ENCODE measurements around the gene CCRL2. TPM values are rescaled to one million over a fixed set of nuclear protein-coding genes. Genes with fewer than 3 reads are reported as not detected.

Gene CCRL2
- polyA plus RNA-seq, 1 donor from 2014 or later: not detected

DNA sequence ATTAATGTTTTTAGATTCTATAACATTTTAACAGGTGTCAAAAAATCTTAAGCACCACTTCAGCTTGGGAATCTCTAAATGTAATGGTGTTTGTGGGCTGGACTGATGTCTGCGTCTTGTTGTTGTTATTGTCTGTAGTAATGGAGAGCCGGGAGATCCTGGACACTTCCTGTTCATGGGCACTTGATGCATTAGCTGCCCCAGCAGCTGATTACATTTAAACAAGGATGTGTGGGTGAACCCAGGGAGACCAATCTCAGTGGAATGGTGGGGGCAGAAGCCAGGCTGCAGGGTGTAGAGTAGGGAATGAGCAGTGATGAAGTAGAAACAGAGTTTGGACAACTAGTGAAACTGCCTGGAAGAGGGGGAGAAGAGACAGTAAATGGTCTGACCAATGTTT, 8.0 kb upstream of the CCRL2 start:
- H2AFZ ChIP-seq (ENCODE audit: low read depth, low read length): no peak overlapping the region
- H3K9ac ChIP-seq (ENCODE audit: low read length): no peak overlapping the region
- no peaks in the 10 kb centered on the region for H3K9me2 ChIP-seq (ENCODE audit: insufficient read depth, low read length)
- H4K20me1 ChIP-seq (ENCODE audit: insufficient read depth): no peaks in the 10 kb centered on the region
- no peaks in the 10 kb centered on the region for H3K36me3 ChIP-seq (ENCODE audit: insufficient read depth, low read length)
- no peaks in the 10 kb centered on the region for H3K79me2 ChIP-seq (replicated peaks; ENCODE audit: insufficient read depth, low read length)
- no peaks in the 10 kb centered on the region for H3K27me3 ChIP-seq (ENCODE audit: insufficient read depth, low read depth, low read length)
- TF ChIP-seq, protein P1, sequence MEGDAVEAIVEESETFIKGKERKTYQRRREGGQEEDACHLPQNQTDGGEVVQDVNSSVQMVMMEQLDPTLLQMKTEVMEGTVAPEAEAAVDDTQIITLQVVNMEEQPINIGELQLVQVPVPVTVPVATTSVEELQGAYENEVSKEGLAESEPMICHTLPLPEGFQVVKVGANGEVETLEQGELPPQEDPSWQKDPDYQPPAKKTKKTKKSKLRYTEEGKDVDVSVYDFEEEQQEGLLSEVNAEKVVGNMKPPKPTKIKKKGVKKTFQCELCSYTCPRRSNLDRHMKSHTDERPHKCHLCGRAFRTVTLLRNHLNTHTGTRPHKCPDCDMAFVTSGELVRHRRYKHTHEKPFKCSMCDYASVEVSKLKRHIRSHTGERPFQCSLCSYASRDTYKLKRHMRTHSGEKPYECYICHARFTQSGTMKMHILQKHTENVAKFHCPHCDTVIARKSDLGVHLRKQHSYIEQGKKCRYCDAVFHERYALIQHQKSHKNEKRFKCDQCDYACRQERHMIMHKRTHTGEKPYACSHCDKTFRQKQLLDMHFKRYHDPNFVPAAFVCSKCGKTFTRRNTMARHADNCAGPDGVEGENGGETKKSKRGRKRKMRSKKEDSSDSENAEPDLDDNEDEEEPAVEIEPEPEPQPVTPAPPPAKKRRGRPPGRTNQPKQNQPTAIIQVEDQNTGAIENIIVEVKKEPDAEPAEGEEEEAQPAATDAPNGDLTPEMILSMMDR (IDR thresholded peaks at IDR 0.05; ENCODE audit: poor library complexity, severe bottlenecking): no peak
- TF ChIP-seq MXI1 (conservative IDR thresholded peaks at IDR 0.05; ENCODE audit: poor library complexity, severe bottlenecking) (no peak), EZH2 (IDR thresholded peaks at IDR 0.05; ENCODE audit: borderline replicate concordance, insufficient read depth, low read length, poor library complexity, severe bottlenecking) (no peak), POLR2AphosphoS5 (IDR thresholded peaks at IDR 0.05) (no peak), EP300 (conservative IDR thresholded peaks at IDR 0.05; ENCODE audit: poor library complexity, severe bottlenecking) (no peak), RAD21 (conservative IDR thresholded peaks at IDR 0.05) (no peak), SMC3 (conservative IDR thresholded peaks at IDR 0.05; ENCODE audit: poor library complexity) (no peak)
- no peaks in the 10 kb centered on the region for H3K9me3 ChIP-seq (ENCODE audit: low read length)
- no peak overlapping the region for H3K27ac ChIP-seq (ENCODE audit: low read length)
- H3K4me2 ChIP-seq (ENCODE audit: low read length): no peak overlapping the region
- H3F3A ChIP-seq (ENCODE audit: insufficient read depth, low read length, poor library complexity, severe bottlenecking): no peaks in the 10 kb centered on the region
- H3K4me3 ChIP-seq (ENCODE audit: low read length): no peak overlapping the region

DNA sequence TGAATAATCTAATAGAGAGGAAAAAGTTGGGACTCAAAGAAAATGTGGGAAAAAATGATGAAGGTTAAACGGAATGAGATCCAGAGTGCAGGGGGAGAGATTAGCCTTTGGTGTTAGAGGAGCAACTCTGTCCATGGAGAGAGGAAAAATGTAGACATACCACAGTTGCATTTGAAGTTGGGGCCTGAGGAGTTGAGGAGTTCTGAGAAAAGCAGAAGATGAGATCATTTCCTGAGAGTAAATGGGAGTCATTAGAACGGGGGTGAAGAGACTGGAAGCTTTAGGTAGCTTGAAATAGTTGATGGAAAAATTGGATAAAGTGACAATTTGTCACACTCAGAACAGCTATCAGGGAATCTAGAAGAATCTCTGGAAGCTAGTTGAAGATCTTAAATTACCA, 7.5 kb upstream of the CCRL2 start:
- Histone ChIP-seq H3K79me2 (replicated peaks; ENCODE audit: insufficient read depth, low read length) (no peaks in the 10 kb centered on the region), H2AFZ (ENCODE audit: low read depth, low read length) (no peak overlapping the region), H3K9ac (ENCODE audit: low read length) (no peak overlapping the region), H3K36me3 (ENCODE audit: insufficient read depth, low read length) (no peaks in the 10 kb centered on the region), H3F3A (ENCODE audit: insufficient read depth, low read length, poor library complexity, severe bottlenecking) (no peaks in the 10 kb centered on the region), H3K27me3 (ENCODE audit: insufficient read depth, low read depth, low read length) (no peaks in the 10 kb centered on the region), H3K9me2 (ENCODE audit: insufficient read depth, low read length) (no peaks in the 10 kb centered on the region), H3K4me2 (ENCODE audit: low read length) (no peak overlapping the region), H3K9me3 (ENCODE audit: low read length) (no peaks in the 10 kb centered on the region), H4K20me1 (ENCODE audit: insufficient read depth) (no peaks in the 10 kb centered on the region), H3K4me3 (ENCODE audit: low read length) (no peak overlapping the region), H3K27ac (ENCODE audit: low read length) (no peak overlapping the region)
- TF ChIP-seq MXI1 (conservative IDR thresholded peaks at IDR 0.05; ENCODE audit: poor library complexity, severe bottlenecking): no peak
- no peak for TF ChIP-seq RAD21 (conservative IDR thresholded peaks at IDR 0.05)
- TF ChIP-seq POLR2AphosphoS5 (IDR thresholded peaks at IDR 0.05): no peak
- no peak for TF ChIP-seq TAF1 (IDR thresholded peaks at IDR 0.05; ENCODE audit: low read depth)
- no peak for TF ChIP-seq SMC3 (conservative IDR thresholded peaks at IDR 0.05; ENCODE audit: poor library complexity)
- no peak for TF ChIP-seq EP300 (conservative IDR thresholded peaks at IDR 0.05; ENCODE audit: poor library complexity, severe bottlenecking)
- no peak for TF ChIP-seq EZH2 (IDR thresholded peaks at IDR 0.05; ENCODE audit: borderline replicate concordance, insufficient read depth, low read length, poor library complexity, severe bottlenecking)
- TF ChIP-seq, protein P2, sequence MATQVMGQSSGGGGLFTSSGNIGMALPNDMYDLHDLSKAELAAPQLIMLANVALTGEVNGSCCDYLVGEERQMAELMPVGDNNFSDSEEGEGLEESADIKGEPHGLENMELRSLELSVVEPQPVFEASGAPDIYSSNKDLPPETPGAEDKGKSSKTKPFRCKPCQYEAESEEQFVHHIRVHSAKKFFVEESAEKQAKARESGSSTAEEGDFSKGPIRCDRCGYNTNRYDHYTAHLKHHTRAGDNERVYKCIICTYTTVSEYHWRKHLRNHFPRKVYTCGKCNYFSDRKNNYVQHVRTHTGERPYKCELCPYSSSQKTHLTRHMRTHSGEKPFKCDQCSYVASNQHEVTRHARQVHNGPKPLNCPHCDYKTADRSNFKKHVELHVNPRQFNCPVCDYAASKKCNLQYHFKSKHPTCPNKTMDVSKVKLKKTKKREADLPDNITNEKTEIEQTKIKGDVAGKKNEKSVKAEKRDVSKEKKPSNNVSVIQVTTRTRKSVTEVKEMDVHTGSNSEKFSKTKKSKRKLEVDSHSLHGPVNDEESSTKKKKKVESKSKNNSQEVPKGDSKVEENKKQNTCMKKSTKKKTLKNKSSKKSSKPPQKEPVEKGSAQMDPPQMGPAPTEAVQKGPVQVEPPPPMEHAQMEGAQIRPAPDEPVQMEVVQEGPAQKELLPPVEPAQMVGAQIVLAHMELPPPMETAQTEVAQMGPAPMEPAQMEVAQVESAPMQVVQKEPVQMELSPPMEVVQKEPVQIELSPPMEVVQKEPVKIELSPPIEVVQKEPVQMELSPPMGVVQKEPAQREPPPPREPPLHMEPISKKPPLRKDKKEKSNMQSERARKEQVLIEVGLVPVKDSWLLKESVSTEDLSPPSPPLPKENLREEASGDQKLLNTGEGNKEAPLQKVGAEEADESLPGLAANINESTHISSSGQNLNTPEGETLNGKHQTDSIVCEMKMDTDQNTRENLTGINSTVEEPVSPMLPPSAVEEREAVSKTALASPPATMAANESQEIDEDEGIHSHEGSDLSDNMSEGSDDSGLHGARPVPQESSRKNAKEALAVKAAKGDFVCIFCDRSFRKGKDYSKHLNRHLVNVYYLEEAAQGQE (IDR thresholded peaks at IDR 0.05; ENCODE audit: borderline replicate concordance): no peak
- TF ChIP-seq, protein P1 (IDR thresholded peaks at IDR 0.05; ENCODE audit: poor library complexity, severe bottlenecking): no peak

Measured in neural cell (in vitro differentiated cells).